Measurements from ENCODE around the gene SLC22A14.
A peak's percentile ranks its signal among the peaks of the same experiment; 100 is the strongest.

The SLC22A14 gene

GRCh38 chr3:38346587-38347410 is 64.7 kb downstream of the SLC22A14 start, which contains the start of gene XYLB:
TSS of gene XYLB (plus strand) at chr3:38346785. CDS start at chr3:38346869, 84 bp downstream.
- DNase-seq (ENCODE audit: low read depth), result peak; percentile 44

- DNase-seq (ENCODE audit: low read depth), result no peak
These were observed 65.5 kb downstream of the SLC22A14 start for GRCh38 chr3:38347421-38348200.

- no peak for DNase-seq (ENCODE audit: low read depth)
These were observed 66.8 kb downstream of the SLC22A14 start for GRCh38 chr3:38348903-38349302.

GRCh38 chr3:38349684-38350359 is 67.7 kb downstream of the SLC22A14 start:
- DNase-seq (ENCODE audit: low read depth), result no peak

GRCh38 chr3:38353151-38353550 is 71.1 kb downstream of the SLC22A14 start:
- no peak for DNase-seq (ENCODE audit: low read depth)

- DNase-seq (ENCODE audit: low read depth), result no peak
These were observed 72.7 kb downstream of the SLC22A14 start for GRCh38 chr3:38354588-38355330.

- DNase-seq (ENCODE audit: low read depth), result no peak
These were observed 76.9 kb downstream of the SLC22A14 start for GRCh38 chr3:38359038-38359437.

GRCh38 chr3:38360345-38360744 is 78.3 kb downstream of the SLC22A14 start:
- DNase-seq (ENCODE audit: low read depth), result no peak

- DNase-seq (ENCODE audit: low read depth), result no peak
These were observed 79.4 kb downstream of the SLC22A14 start for GRCh38 chr3:38361496-38361895.

GRCh38 chr3:38362825-38363224 is 80.7 kb downstream of the SLC22A14 start:
- DNase-seq (ENCODE audit: low read depth), result no peak

- no peak for DNase-seq (ENCODE audit: low read depth)
These were observed 82.8 kb downstream of the SLC22A14 start for GRCh38 chr3:38364721-38365400.

GRCh38 chr3:38365469-38366062 is 83.5 kb downstream of the SLC22A14 start:
- no peak for DNase-seq (ENCODE audit: low read depth)

GRCh38 chr3:38366082-38366481 is 84.0 kb downstream of the SLC22A14 start:
- DNase-seq (ENCODE audit: low read depth), result no peak

GRCh38 chr3:38367779-38368178 is 85.7 kb downstream of the SLC22A14 start:
- no peak for DNase-seq (ENCODE audit: low read depth)
